ENCODE data around the gene ITGB5.

DNA sequence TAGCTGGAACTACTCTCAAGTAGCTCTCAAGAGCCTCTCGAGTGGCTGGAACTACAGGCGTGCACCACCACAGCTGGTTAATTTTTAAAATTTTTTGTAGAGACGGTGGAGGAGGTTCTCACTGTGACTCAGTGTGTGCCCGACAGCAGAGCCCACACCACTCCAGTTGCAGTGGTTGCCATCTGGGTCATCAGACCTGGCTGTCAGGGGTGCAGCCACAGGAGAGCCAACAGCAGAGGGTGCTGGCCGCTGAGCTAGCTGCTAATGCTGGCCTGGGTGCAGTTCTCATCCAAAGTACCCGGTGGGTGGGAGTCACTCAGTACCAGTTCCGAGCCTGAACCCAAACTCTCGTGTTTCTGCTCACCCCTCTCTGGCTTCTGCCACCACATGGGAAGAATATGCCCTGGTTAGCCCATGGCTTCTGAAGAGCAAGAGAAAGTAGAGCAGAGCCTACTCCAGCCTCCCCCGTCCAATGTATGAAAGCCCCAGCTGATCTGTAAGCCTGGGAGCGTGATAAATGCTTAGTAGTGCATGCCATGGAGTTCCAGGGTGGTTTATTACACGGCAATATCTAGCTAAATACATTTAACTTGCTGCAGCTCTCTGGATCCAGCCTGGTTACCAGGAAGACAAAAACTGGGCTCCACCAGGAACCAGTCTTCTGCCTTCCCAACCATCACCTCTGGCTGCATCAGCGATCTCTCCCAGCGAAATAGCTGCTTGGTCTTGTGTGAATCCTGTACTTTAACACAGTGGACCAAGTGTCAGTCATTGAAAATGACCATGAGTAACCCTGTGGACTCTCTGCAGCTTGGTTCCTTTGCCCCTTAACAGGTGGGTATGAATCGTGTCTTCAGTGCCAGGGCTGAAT lies 139.8 kb downstream of the ITGB5 start:
- TF ChIP-seq CTCF (conservative IDR thresholded peaks at IDR 0.05 in 1 of 2, IDR thresholded peaks at IDR 0.05 in 1 of 2; ENCODE audit: low read depth in 1 of 2, low read length in 2 of 2) (no peak), EZH2 (IDR thresholded peaks at IDR 0.05; ENCODE audit: low read length, missing control alignments) (no peak)

Data from fibroblast of lung (primary cell).